Chondrocyte (in vitro differentiated cells): Measurements from ENCODE around the gene INTS7. TPM values are rescaled to one million over a fixed set of nuclear protein-coding genes. Genes with fewer than 3 reads are reported as not detected.
A peak's percentile ranks its signal among the peaks of the same experiment; 100 is the strongest.
"Not testable (repeated sequence)": the region's sequence is repeated elsewhere in the genome, so short reads cannot be mapped to it uniquely, and the experiment has no call there.

ENCODE experiments used
- DNase-seq: peaks from one replicate; pipeline ENCODE4 v3.0.0; 2021; ENCODE audit warnings: mixed read lengths, low spot score
- H3K27ac Mint-ChIP-seq: one replicate; pipeline ENCODE4 v1.8.0; 2021; ENCODE audit warnings: mild to moderate bottlenecking, moderate library complexity, mixed read lengths; ENCODE audit not compliant: unreplicated experiment
- H3K27me3 Mint-ChIP-seq: 2 replicates; pipeline ENCODE4 v1.8.0; 2021; ENCODE audit warnings: low read depth, mixed read lengths
- H3K36me3 Mint-ChIP-seq: 2 replicates; pipeline ENCODE4 v1.8.0; 2021; ENCODE audit warnings: low read depth, mixed read lengths
- H3K4me1 Mint-ChIP-seq: 2 replicates; pipeline ENCODE4 v1.8.0; 2021; ENCODE audit warnings: low read depth, mild to moderate bottlenecking, mixed read lengths
- H3K4me3 Mint-ChIP-seq: one replicate; pipeline ENCODE4 v1.8.0; 2021; ENCODE audit warnings: mild to moderate bottlenecking, moderate library complexity, mixed read lengths; ENCODE audit not compliant: unreplicated experiment
- H3K9me3 Mint-ChIP-seq: 2 replicates; pipeline ENCODE4 v1.8.0; 2021; ENCODE audit warnings: low read depth, mixed read lengths
- CTCF ChIP-seq: fragments of 200-600 bp; sonication (generic); IDR thresholded peaks from 2 replicates; pipeline ENCODE4 v1.5.0; 2021; ENCODE audit warnings: antibody characterized with exemption, mild to moderate bottlenecking, moderate library complexity
- total RNA-seq: library from RNA; stranded (reverse); gene quantifications from 3 replicates; pipeline ENCODE4 v1.2.1, GENCODE V29; 2021

INTS7 gene
- total RNA-seq, 1 donor from 2014 or later = 18.6 TPM

- Mint-ChIP-seq H3K27me3 (no peaks in the 10 kb centered on the region), H3K4me3 (no peak overlapping the region), H3K4me1 (peaks cover 53% of the 10 kb centered on the region), H3K27ac (peak overlapping the region; percentile 75), H3K9me3 (no peaks in the 10 kb centered on the region), H3K36me3 (no peaks in the 10 kb centered on the region)
- DNase-seq = no peak
- TF ChIP-seq CTCF = no peak
These were observed 32.8 kb downstream of the INTS7 start for GRCh38 chr1:212002536-212002935.

GRCh38 chr1:211997426-211997825 is 37.9 kb downstream of the INTS7 start:
- not testable (repeated sequence) for H3K36me3 Mint-ChIP-seq, H3K27me3 Mint-ChIP-seq, H3K4me3 Mint-ChIP-seq, DNase-seq, H3K27ac Mint-ChIP-seq, H3K9me3 Mint-ChIP-seq
- peaks cover 16% of the 10 kb centered on the region for H3K4me1 Mint-ChIP-seq

GRCh38 chr1:211991695-211992094 is 43.7 kb downstream of the INTS7 start:
- Mint-ChIP-seq H3K4me3 (no peak overlapping the region), H3K27me3 (no peaks in the 10 kb centered on the region), H3K9me3 (no peaks in the 10 kb centered on the region), H3K4me1 (no peaks in the 10 kb centered on the region), H3K27ac (no peak overlapping the region), H3K36me3 (peaks cover 7% of the 10 kb centered on the region)
- TF ChIP-seq CTCF = no peak
- no peak for DNase-seq

GRCh38 chr1:211986628-211987254 is 48.6 kb downstream of the INTS7 start:
- H3K27me3 Mint-ChIP-seq = no peaks in the 10 kb centered on the region
- H3K4me3 Mint-ChIP-seq = no peak overlapping the region
- H3K4me1 Mint-ChIP-seq = no peaks in the 10 kb centered on the region
- peaks cover 7% of the 10 kb centered on the region for H3K36me3 Mint-ChIP-seq
- H3K9me3 Mint-ChIP-seq = no peaks in the 10 kb centered on the region
- no peak for TF ChIP-seq CTCF
- no peak overlapping the region for H3K27ac Mint-ChIP-seq
- DNase-seq = no peak

GRCh38 chr1:211985556-211986264 is 49.6 kb downstream of the INTS7 start:
- Mint-ChIP-seq H3K36me3 (peaks cover 5% of the 10 kb centered on the region), H3K9me3 (no peaks in the 10 kb centered on the region), H3K4me3 (no peak overlapping the region), H3K27ac (no peak overlapping the region), H3K4me1 (no peaks in the 10 kb centered on the region), H3K27me3 (no peaks in the 10 kb centered on the region)
- DNase-seq = no peak
- no peak for TF ChIP-seq CTCF

GRCh38 chr1:211978596-211978995 is 56.8 kb downstream of the INTS7 start:
- Mint-ChIP-seq H3K27me3 (no peaks in the 10 kb centered on the region), H3K9me3 (no peaks in the 10 kb centered on the region), H3K27ac (no peak overlapping the region), H3K4me3 (no peak overlapping the region), H3K36me3 (peaks cover 18% of the 10 kb centered on the region), H3K4me1 (peaks cover 25% of the 10 kb centered on the region)
- DNase-seq = no peak
- no peak for TF ChIP-seq CTCF
